K562 (cell line): Measurements from ENCODE around the gene SOX12. TPM values are rescaled to one million over a fixed set of nuclear protein-coding genes. Genes with fewer than 3 reads are reported as not detected.

Source experiments
- CEBPZ ChIP-seq: fragments of 150-350 bp; IDR thresholded peaks from 2 replicates; pipeline ENCODE4 v1.6.1; 2014; ENCODE audit warnings: low read depth, mild to moderate bottlenecking, low read length, borderline replicate concordance
- PHB2 ChIP-seq: fragments of 450-650 bp; IDR thresholded peaks from 2 replicates; pipeline ENCODE4 v1.6.1; 2017; ENCODE audit warnings: low read depth
- POU5F1 ChIP-seq: fragments of 150-350 bp; IDR thresholded peaks from 2 replicates; pipeline ENCODE4 v1.6.1; 2014; ENCODE audit warnings: borderline replicate concordance, low read length, low read depth, mild to moderate bottlenecking; ENCODE audit not compliant: partially characterized antibody
- RHOXF2B ChIP-seq: fragments of 250-450 bp; sonication (Bioruptor Pico); conservative IDR thresholded peaks from 2 replicates; pipeline ENCODE4 v1.5.1; 2021
- RUNX1 ChIP-seq: sonication (generic); IDR thresholded peaks from 2 replicates; pipeline ENCODE4 v1.6.1; 2016; ENCODE audit warnings: antibody characterized with exemption, low read depth
- SIX5 ChIP-seq, 2 experiments: IDR thresholded peaks; 2 replicates each; pipeline ENCODE4 v1.6.1; 2011; ENCODE audit warnings: low read length in 2 of 2, borderline replicate concordance in 1 of 2, low read depth in 1 of 2, mild to moderate bottlenecking in 1 of 2, moderate library complexity in 1 of 2; ENCODE audit not compliant: insufficient read depth in 1 of 2
- SREBF2 ChIP-seq: sonication (generic); formaldehyde crosslinking; IDR thresholded peaks from 2 replicates; pipeline ENCODE4 v1.4.0; 2020; ENCODE audit warnings: mild to moderate bottlenecking, missing genetic modification reagents
- ZBTB5 ChIP-seq: fragments of 450-650 bp; IDR thresholded peaks from 2 replicates; pipeline ENCODE4 v1.6.1; 2017; ENCODE audit warnings: antibody characterized with exemption
- ZNF174 ChIP-seq: fragments of 250-450 bp; sonication (Bioruptor Pico); IDR thresholded peaks from 2 replicates; pipeline ENCODE4 v1.4.0; 2020; ENCODE audit warnings: mild to moderate bottlenecking
- ZNF551 ChIP-seq: fragments of 250-450 bp; sonication (Bioruptor Pico); IDR thresholded peaks from 2 replicates; pipeline ENCODE4 v1.5.0; 2021; ENCODE audit warnings: mild to moderate bottlenecking, moderate library complexity
- polyA plus RNA-seq, 8 experiments: library from polyadenylated mRNA; depleted of rRNA in 4 of 8; stranded (reverse) in 5 of 8; unstranded in 3 of 8; fragments of >200 nt; fragmentation: Nextera tagmentation in 2 of 8; fragmentation: Illumina TruSeq in 1 of 8; extraction: Ambion mirVana in 2 of 8; extraction: Trizol in 1 of 8; gene quantifications; 2 replicates each; pipeline versions ENCODE4 v1.2.1 to v1.2.3, GENCODE V29; 2011 to 2014; ENCODE audit warnings: inconsistent platforms in 1 of 8, missing spikeins in 1 of 8
- total RNA-seq, 7 experiments: library from RNA; depleted of rRNA in 6 of 7; stranded (reverse); fragments of >200 nt in 6 of 7; fragmentation: Illumina TruSeq in 2 of 7; extraction: Trizol in 2 of 7; gene quantifications; 2 replicates each; pipeline versions ENCODE4 v1.2.1 to v1.2.3, GENCODE V29; 2011 to 2021; ENCODE audit warnings: low replicate concordance in 1 of 7

The SOX12 gene
- total and polyA plus RNA-seq, 9 of the 15 experiments (the other 6 are each of a cell fraction or from before 2014, with no cell fraction given): 0.42 to 26.3 (median 2.6) TPM

GRCh38 chr20:290084-290831 is 35.1 kb upstream of the SOX12 start, which contains the start of gene C20orf96 (continued):
- TF ChIP-seq POU5F1: peak; percentile 48
- TF ChIP-seq ZNF551: no peak
- no peak for TF ChIP-seq RUNX1
- TF ChIP-seq CEBPZ: no peak
- no peak for TF ChIP-seq SIX5 (IDR thresholded peaks at IDR 0.05; ENCODE audit: borderline replicate concordance in 1 of 2, insufficient read depth in 1 of 2, low read depth in 1 of 2, low read length in 2 of 2)
- no peak for TF ChIP-seq ZBTB5
- no peak for TF ChIP-seq RHOXF2B (CRISPR knock-in tag)
- no peak for TF ChIP-seq PHB2
- no peak for TF ChIP-seq SREBF2 (CRISPR knock-in tag)
- no peak for TF ChIP-seq ZNF174 (CRISPR knock-in tag)
